NCI-H1105 (cell line): ENCODE measurements around the gene NUDT15.
"Not testable (repeated sequence)": the region's sequence is repeated elsewhere in the genome, so short reads cannot be mapped to it uniquely, and the experiment has no call there.

Experiments used
- DNase-seq: peaks from one replicate; lab custom pipeline; 2025; lab: John Stamatoyannopoulos, UW

Gene NUDT15

GRCh38 chr13:48042894-48043293 is 5.4 kb downstream of the NUDT15 start:
- DNase-seq = no peak

GRCh38 chr13:48043789-48044503 is 6.4 kb downstream of the NUDT15 start:
- no peak for DNase-seq

GRCh38 chr13:48050550-48050949 is 13.0 kb downstream of the NUDT15 start:
- DNase-seq = no peak

GRCh38 chr13:48054601-48055000 is 17.1 kb downstream of the NUDT15 start:
- DNase-seq = no peak

- DNase-seq = no peak
Observed at GRCh38 chr13:48055712-48056111, 18.2 kb downstream of the NUDT15 start.

GRCh38 chr13:48058536-48058935 is 21.0 kb downstream of the NUDT15 start:
- DNase-seq = not testable (repeated sequence)

- not testable (repeated sequence) for DNase-seq
Observed at GRCh38 chr13:48059951-48060350, 22.4 kb downstream of the NUDT15 start.

GRCh38 chr13:48066310-48066989 is 28.9 kb downstream of the NUDT15 start:
- no peak for DNase-seq

GRCh38 chr13:48068036-48068435 is 30.5 kb downstream of the NUDT15 start:
- no peak for DNase-seq

- no peak for DNase-seq
Observed at GRCh38 chr13:48068952-48069351, 31.4 kb downstream of the NUDT15 start.

- DNase-seq = no peak
Observed at GRCh38 chr13:48069573-48069972, 32.0 kb downstream of the NUDT15 start.

- no peak for DNase-seq
Observed at GRCh38 chr13:48070942-48071341, 33.4 kb downstream of the NUDT15 start.

GRCh38 chr13:48072304-48072703 is 34.8 kb downstream of the NUDT15 start:
- DNase-seq = no peak

- no peak for DNase-seq
Observed at GRCh38 chr13:48072787-48073186, 35.3 kb downstream of the NUDT15 start.

- no peak for DNase-seq
Observed at GRCh38 chr13:48074006-48074405, 36.5 kb downstream of the NUDT15 start.

- DNase-seq = no peak
Observed at GRCh38 chr13:48078251-48078656, 40.7 kb downstream of the NUDT15 start.

- DNase-seq = no peak
Observed at GRCh38 chr13:48081739-48082138, 44.2 kb downstream of the NUDT15 start.

GRCh38 chr13:48086272-48086671 is 48.7 kb downstream of the NUDT15 start:
- no peak for DNase-seq

- DNase-seq = no peak
Observed at GRCh38 chr13:48093588-48093987, 56.1 kb downstream of the NUDT15 start.

- DNase-seq = no peak
Observed at GRCh38 chr13:48094404-48094780, 56.9 kb downstream of the NUDT15 start.

- DNase-seq = peak; percentile 70
Observed at GRCh38 chr13:48094781-48095502, 57.4 kb downstream of the NUDT15 start, which contains the start of gene MED4. Gene MED4, minus strand, starts transcription at chr13:48095104. Its CDS starts 26 bp downstream, at chr13:48095078.

GRCh38 chr13:48096670-48097069 is 59.1 kb downstream of the NUDT15 start:
- no peak for DNase-seq
